ENCODE measurements around the gene MRPL1. TPM values are rescaled to one million over a fixed set of nuclear protein-coding genes. Genes with fewer than 3 reads are reported as not detected.
A peak's percentile ranks its signal among the peaks of the same experiment; 100 is the strongest.

MRPL1 gene
- total RNA-seq, 1 experiment from 2014 or later: 18.3 TPM

DNA sequence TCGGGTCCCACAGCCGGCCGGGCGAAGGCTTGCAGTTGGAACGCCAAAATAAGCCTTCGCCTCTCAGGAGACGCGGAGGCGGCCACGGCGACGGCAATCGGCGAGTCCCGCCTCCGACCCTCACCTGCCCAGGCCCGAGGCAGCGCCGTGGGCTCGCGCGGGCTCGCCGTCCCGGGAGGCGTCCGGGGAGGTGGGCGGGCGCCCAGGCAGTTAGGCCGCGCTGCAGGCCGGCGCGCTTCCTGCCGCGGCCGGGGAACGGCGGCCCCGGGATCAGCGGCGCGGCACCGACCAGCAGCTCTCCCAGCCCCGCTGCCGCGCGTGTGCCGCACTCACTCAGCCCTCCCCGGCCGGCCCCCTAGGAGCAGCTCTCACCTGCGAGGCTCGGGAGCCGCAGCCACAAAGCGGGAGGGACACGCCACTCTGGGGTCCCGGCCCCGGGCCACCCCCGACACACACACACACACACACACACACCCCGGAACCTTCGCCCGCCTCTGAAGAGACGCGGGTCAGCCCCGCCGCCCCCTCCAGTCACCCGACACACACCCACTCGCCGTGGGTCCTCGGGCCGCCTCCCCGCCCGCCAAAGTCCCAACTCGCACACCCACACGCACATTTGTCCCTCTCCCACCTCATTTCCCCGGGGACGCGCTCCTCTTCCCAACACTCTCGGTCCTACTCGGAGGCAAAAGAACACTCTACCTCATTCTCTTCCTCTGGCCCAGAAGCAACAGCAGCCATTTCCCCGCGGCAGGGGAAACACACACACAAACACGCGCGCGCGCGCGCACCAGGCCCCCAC is 43.8 kb upstream of the MRPL1 start, which contains the start of gene CNOT6L:
Gene CNOT6L, minus strand, starts transcription at position 767 of the 802 bp plus-strand sequence. Its CDS starts 60 bp downstream, at position 707.
- H3K27me3 ChIP-seq (ENCODE audit: control insufficient read depth, insufficient read depth, low read length): no peaks in the 10 kb centered on the region
- peaks cover 13% of the 10 kb centered on the region for H3K4me1 ChIP-seq (ENCODE audit: control insufficient read depth, insufficient read depth, low read length)
- BruUV-seq (replicated peaks): no TSS peak
- DNase-seq (ENCODE audit: low read depth, low spot score) (no peak), ATAC-seq (peak; percentile 70)
- H3K4me3 ChIP-seq (ENCODE audit: low read depth in 2 of 2, low read length in 2 of 2): peak within 1 kb of the TSS; percentile 79 to 82
- in situ Hi-C loops (cut with HindIII; ENCODE audit: low pct_unique_long_range_greater_than_20kb, low sequenced_read_pairs): no loop called here
- no peaks in the 10 kb centered on the region; the same call in 1 of the 2 replicates for H3K36me3 ChIP-seq (ENCODE audit: control insufficient read depth, insufficient read depth, low read length)
- H3K9me3 ChIP-seq (ENCODE audit: control insufficient read depth, insufficient read depth, low read depth, low read length): no peaks in the 10 kb centered on the region
- ChIA-PET POLR2A (interaction anchor here (0.7 kb wide), 1 partner anchor 715 kb away, joined by 4 read pairs; no protein-coding TSS in a partner anchor), CTCF (no interaction called here)
- intact Hi-C loops (cut with micrococcal nuclease; ENCODE audit: unreplicated experiment): no loop called here
- no peak; the same call in 1 of the 2 replicates for TF ChIP-seq TCF7L2 (IDR thresholded peaks at IDR 0.05; ENCODE audit: low read depth, low read length)
- TF ChIP-seq SIN3A (IDR thresholded peaks at IDR 0.05; ENCODE audit: borderline replicate concordance, insufficient read depth, low read depth, low read length): no peak
- TF ChIP-seq, protein P1, sequence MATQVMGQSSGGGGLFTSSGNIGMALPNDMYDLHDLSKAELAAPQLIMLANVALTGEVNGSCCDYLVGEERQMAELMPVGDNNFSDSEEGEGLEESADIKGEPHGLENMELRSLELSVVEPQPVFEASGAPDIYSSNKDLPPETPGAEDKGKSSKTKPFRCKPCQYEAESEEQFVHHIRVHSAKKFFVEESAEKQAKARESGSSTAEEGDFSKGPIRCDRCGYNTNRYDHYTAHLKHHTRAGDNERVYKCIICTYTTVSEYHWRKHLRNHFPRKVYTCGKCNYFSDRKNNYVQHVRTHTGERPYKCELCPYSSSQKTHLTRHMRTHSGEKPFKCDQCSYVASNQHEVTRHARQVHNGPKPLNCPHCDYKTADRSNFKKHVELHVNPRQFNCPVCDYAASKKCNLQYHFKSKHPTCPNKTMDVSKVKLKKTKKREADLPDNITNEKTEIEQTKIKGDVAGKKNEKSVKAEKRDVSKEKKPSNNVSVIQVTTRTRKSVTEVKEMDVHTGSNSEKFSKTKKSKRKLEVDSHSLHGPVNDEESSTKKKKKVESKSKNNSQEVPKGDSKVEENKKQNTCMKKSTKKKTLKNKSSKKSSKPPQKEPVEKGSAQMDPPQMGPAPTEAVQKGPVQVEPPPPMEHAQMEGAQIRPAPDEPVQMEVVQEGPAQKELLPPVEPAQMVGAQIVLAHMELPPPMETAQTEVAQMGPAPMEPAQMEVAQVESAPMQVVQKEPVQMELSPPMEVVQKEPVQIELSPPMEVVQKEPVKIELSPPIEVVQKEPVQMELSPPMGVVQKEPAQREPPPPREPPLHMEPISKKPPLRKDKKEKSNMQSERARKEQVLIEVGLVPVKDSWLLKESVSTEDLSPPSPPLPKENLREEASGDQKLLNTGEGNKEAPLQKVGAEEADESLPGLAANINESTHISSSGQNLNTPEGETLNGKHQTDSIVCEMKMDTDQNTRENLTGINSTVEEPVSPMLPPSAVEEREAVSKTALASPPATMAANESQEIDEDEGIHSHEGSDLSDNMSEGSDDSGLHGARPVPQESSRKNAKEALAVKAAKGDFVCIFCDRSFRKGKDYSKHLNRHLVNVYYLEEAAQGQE (IDR thresholded peaks at IDR 0.05; ENCODE audit: insufficient read depth in 1 of 2, low read depth in 2 of 2, low read length in 1 of 2): no peak
- TF ChIP-seq, protein P2, sequence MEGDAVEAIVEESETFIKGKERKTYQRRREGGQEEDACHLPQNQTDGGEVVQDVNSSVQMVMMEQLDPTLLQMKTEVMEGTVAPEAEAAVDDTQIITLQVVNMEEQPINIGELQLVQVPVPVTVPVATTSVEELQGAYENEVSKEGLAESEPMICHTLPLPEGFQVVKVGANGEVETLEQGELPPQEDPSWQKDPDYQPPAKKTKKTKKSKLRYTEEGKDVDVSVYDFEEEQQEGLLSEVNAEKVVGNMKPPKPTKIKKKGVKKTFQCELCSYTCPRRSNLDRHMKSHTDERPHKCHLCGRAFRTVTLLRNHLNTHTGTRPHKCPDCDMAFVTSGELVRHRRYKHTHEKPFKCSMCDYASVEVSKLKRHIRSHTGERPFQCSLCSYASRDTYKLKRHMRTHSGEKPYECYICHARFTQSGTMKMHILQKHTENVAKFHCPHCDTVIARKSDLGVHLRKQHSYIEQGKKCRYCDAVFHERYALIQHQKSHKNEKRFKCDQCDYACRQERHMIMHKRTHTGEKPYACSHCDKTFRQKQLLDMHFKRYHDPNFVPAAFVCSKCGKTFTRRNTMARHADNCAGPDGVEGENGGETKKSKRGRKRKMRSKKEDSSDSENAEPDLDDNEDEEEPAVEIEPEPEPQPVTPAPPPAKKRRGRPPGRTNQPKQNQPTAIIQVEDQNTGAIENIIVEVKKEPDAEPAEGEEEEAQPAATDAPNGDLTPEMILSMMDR (IDR thresholded peaks at IDR 0.05): no peak
- TF ChIP-seq POLR2AphosphoS5 (IDR thresholded peaks at IDR 0.05; ENCODE audit: low read depth, low read length): no peak
- peak within 1 kb of the TSS; percentile 83 for H3K27ac ChIP-seq (ENCODE audit: low read length)

DNA sequence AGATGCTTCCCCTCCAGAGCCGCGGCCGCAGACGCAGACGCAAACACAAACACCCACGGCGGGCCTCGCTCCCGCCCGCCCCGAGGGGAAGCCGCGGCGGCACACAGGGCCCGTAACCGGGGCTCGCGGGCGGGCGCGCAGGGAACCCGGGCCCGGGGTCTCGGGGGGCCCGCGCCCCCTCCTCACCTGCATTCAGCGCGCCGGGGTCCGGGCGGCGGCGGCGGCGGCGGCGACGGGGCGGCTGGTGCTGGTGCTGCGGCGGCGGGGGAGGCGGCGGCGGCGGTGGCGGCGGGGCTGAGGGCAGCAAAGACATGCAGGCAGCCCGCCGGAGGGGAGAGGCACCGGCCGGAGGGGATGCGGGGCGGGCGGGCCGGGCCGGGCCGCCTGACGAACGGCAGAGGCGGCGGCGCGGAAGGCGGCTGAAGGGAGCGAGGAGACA is 43.2 kb upstream of the MRPL1 start:
- TF ChIP-seq POLR2AphosphoS5 (IDR thresholded peaks at IDR 0.05; ENCODE audit: low read depth, low read length) (no peak), SIN3A (IDR thresholded peaks at IDR 0.05; ENCODE audit: borderline replicate concordance, insufficient read depth, low read depth, low read length) (no peak), TCF7L2 (IDR thresholded peaks at IDR 0.05; ENCODE audit: low read depth, low read length) (no peak)
- TF ChIP-seq, protein P2 (IDR thresholded peaks at IDR 0.05): no peak
- TF ChIP-seq, protein P1 (IDR thresholded peaks at IDR 0.05; ENCODE audit: insufficient read depth in 1 of 2, low read depth in 2 of 2, low read length in 1 of 2): no peak
- Histone ChIP-seq H3K27me3 (ENCODE audit: control insufficient read depth, insufficient read depth, low read length) (no peaks in the 10 kb centered on the region), H3K36me3 (ENCODE audit: control insufficient read depth, insufficient read depth, low read length) (no peaks in the 10 kb centered on the region; the same call in 1 of the 2 replicates), H3K4me3 (ENCODE audit: low read depth in 2 of 2, low read length in 2 of 2) (peak overlapping the region; percentile 79 to 82), H3K27ac (ENCODE audit: low read length) (peak overlapping the region; percentile 69; the same call in 1 of the 2 replicates), H3K4me1 (ENCODE audit: control insufficient read depth, insufficient read depth, low read length) (peaks cover 13% of the 10 kb centered on the region), H3K9me3 (ENCODE audit: control insufficient read depth, insufficient read depth, low read depth, low read length) (no peaks in the 10 kb centered on the region)
- ATAC-seq: peak; percentile 33
- intact Hi-C loops (cut with micrococcal nuclease; ENCODE audit: unreplicated experiment) (no loop called here), in situ Hi-C loops (cut with HindIII; ENCODE audit: low pct_unique_long_range_greater_than_20kb, low sequenced_read_pairs) (no loop called here)
- POLR2A ChIA-PET: no interaction called here
- DNase-seq (ENCODE audit: low read depth, low spot score): no peak
- BruUV-seq (replicated peaks): no TSS peak
- CTCF ChIA-PET: no interaction called here

All from Panc1 (cell line).